Colon (tissue), 2 donors: ENCODE data around the gene PPM1D.

Experiments
- FAIRE-seq: peaks from 2 replicates; lab custom pipeline; 2012; peaks lifted over from hg19 to GRCh38; lab: Jason Lieb, UNC
- donor health status: control.
- donor health status: control.

PPM1D gene

DNA sequence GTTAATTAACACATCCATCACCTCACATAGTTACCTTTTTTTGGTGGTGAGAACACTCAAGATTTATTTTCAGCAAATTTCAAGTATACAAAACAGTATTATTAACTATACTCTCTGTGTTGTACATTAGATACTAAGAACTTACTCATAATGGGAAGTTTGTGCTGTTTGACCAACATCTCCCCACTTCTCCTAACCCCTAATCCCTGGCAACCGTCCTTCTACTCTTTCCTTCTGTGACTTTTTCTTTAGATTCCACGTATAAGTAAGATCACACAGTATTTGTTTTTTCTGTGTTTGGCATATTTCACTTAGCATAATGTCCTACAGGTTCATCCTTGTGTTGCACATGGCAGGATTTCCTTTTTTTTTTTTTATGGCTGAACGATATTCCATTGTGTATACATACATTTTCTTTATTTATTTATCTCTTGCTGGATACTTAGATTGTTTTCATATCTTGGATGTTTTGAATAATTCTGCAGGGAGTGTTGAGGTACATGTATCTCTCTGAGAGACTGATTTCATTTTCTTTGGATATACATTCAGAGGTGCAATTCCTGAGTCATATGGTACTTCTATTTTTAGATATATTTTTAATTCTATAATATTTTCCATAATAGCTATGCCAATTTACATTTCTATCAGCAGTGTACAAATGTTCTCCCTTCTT is 19.0 kb downstream of the PPM1D start:
- FAIRE-seq, result no peak

DNA sequence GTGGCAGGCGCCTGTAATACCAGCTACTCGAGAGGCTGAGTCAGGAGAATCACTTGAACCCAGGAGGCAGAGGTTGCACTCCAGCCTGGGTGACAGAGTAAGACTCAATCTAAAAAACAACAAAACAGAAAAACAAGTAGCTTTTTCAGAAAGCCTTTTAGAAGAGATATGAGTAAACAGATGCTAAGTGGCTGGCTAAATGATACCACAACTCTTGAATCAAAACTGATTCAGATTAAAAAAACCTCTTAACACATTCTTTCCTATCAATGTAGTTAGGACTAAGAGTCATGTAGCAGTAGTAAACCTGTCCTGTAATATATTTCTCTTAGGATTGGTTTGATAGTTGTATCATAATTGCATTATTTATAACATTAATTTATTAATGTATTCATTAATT is 23.0 kb downstream of the PPM1D start:
- no peak for FAIRE-seq

DNA sequence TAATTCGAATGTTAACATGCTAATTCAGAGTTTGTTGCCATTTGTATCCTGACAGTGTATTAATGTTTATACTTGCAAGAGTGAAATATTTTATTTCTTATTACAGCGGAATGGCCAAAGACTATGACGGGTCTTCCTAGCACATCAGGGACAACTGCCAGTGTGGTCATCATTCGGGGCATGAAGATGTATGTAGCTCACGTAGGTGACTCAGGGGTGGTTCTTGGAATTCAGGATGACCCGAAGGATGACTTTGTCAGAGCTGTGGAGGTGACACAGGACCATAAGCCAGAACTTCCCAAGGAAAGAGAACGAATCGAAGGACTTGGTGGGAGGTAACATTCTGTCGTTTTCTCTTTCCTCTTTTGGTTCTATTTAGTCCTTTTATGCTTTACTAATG is 23.4 kb downstream of the PPM1D start:
- no peak for FAIRE-seq

DNA sequence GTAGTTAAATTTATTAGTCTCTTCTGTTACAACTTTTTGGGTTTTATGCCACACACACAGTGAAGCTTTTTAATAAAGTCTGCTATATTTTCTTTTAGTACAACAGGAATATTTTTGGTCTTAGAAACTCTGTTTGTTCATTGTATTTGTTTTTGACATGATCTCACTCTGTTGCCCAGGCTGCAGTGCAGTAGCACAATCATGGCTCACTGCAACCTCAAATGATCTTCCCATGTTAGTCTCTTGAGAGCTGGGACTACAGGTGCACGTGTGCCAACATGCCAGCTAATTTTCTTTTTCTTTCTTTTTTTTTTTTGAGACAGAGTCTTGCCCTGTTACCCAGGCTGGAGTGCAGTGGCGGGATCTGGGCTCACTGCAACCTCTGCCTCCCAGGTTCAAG is 27.1 kb downstream of the PPM1D start:
- no peak for FAIRE-seq

DNA sequence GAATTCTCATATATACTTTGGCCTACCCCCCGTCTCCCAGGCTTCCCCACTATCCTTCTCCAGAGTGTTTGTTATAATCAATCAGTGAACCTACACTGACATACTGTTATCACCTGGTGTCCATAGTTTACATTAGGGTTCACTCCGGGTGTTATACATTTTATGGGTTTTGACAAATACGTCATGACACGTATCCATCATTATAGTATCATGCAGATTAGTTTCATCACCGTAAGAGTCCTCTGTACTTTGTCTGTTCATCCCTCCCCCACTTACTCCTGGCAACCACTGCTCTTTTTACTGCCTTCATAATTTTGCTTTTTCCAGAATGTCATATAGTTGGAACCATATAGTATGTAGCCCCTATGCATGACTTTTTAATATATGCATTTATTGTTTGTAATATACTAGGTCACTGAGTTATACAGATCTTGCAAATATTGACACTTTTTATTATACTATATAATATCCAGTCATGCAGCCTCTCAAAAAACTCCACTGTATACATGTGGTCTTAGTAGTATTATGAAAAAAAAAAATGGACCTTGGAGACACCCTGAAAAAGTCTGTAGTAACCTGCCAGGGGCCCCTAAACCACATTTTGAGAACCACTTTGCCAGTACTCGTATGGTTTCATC is 28.4 kb downstream of the PPM1D start:
- no peak for FAIRE-seq

DNA sequence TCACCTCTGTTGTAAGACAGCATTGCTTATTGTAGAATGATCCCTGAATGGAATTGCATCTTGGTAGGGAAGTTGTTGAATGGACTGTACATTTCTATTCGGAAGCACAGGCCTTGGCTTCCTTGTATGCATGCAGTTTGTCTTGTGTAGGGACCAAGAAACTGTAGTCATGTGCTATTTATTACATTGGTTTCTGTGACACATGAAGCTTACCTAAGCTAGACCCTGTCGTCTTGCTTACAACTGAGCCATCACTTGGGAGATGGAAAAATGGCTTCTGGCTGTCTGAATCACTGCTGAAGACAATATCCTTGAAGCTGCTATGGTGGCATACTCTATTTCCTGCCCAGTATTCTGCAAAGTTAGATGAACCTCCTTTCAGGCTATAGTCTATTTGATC is 29.1 kb downstream of the PPM1D start:
- no peak for FAIRE-seq

DNA sequence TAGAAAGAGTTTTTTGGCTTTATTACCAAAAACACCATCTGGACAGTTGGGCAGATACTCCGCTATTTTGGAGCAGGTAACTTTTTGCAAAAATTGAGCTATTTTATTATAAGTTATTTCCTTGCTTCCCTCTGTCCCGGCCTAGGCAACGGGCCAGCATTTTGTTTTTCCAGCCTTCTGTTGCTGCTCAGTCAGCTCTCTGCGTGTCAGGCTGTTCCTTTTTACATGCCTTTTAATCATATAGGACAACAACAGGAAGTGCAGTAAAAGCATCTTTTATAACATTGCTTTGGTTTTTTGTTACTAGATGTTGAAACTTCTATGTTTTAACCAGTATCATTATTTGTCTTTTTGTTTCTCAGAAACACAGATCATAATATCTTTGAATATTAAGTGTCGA is 30.4 kb downstream of the PPM1D start:
- FAIRE-seq, result no peak

DNA sequence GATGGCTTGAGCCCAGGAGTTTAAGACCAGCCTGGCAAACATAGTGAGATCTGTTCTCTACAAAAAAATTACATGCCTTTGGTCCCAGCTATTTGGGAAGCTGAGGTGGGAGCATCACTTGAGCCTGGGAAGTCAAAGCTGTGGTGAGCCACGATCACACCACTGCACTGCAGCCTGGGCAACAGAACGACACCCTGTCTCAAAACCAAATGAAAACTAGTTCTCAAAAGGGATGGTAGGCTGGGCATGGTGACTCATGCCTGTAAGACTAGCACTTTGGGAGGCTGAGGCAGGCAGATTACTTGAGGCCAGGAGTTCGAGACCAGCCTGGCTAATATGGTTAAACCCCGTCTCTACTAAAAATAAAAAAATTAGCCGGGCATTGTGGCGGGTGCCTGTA is 31.1 kb downstream of the PPM1D start:
- FAIRE-seq, result no peak

DNA sequence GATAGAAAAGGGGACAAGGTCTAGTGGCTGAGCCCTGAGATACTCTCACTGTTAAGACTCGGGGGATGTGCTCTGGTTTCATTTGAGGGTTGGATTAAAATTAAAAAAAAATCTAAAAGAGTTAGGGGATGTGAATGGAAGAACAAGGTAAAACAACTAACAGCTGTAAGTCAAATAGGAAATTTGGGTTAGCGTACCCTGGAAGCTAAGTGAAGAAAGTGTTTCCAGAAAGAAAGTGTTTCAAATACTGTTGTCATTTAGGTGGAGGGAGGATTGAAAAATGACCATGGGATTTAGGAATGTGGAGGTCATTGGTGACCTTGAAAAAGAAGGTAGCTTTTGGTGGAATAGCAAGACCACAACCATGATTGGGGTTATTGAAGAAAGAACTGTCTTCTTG is 37.7 kb downstream of the PPM1D start:
- FAIRE-seq, result no peak

DNA sequence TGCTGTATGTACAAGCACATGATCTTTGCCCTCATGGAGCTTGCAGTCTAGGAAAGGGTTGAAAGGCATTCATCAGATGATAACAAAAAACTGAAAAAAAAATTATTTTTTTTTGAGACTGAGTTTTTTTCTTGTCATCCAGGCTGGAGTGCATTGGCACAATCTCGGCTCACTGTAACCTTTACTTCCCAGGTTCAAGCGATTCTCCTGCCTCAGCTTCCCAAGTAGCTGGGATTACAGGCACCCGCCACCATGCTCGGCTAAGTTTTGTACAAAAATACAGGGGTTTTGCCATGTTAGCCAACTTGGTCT is 39.0 kb downstream of the PPM1D start:
- FAIRE-seq, result no peak

DNA sequence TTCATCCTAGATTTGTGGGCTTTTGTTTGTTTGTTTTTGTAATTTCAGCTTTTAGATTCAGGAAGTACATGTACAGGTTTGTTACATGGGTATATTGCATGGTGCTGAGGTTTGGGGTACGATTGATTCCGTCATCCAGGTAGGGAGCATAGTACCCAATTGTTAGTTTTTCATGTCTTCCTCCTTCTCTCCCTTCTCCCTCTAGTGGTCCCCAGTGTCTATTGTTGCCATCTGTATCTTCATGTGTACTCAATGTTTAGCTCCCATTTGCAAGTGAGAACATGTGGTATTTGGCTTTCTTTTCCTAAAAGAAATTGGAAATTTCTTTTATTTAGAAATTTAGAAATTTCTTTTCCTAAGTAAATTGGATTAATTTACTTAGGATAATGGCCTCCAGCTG is 40.5 kb downstream of the PPM1D start:
- FAIRE-seq, result no peak

DNA sequence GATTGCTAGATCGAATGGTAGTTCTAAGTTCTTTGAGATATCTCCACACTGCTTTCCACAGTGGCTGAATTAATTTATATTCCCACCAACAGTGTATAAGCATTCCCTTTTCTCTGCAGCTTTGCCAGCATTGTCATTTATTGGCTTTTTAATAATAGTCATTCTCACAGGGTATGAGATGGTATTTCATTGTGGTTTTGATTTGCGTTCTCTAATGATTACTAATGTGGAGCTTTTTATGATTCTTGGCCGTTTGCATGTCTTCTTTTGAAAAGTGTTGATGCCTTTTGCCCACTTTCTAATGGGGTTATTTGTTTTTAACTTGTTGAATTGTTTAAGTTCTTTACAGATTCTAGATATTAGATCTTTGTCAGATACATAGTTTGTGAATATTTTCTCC is 41.1 kb downstream of the PPM1D start:
- FAIRE-seq, result no peak

DNA sequence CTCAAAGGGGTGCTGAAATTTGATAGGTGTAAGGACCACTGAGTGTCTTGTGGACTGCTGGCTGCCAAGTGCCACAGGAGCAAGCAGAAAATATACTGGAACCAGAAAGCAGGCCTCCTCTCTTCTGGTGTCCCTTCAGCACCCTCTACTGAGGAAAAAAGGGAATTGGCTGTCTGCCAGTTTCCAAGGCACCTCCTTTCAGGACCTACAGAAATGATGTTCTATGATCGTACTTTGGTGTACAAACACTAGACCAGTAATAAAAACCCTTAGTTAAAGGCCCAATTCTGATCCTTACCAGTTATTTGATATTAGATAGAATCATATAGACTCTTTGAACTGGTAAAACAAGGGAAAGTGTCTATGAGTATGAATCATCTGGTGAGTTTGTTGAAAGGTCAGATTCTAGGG is 41.8 kb downstream of the PPM1D start:
- no peak for FAIRE-seq

DNA sequence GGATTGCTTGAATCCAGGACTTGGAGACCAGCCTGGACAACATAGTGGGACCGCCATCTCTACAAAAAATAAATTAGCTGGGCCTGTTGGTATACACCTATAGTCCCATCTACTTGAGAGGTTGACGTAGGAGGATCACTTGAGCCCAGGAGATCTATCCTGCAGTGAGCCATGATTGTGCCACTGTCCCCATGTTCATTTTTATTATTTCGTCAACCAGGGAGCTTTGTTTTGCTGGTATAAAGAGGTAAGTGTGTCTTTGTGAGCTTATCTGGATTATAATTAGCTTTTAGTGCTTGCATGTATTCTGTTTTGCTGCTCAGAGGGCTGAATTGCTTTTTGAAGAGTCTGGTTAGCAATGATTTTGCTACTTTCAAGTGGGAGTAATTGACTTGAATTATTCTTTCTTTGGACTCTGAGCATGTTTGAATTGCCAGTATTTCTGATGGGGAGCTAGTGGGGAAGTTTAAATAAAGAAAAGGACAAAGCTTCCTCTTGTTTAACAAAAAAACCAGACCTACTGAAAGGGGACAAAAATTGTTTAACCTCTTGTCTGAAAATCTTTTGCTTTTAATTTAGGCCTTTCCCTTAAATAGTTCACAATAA is 46.0 kb downstream of the PPM1D start:
- FAIRE-seq, result no peak

DNA sequence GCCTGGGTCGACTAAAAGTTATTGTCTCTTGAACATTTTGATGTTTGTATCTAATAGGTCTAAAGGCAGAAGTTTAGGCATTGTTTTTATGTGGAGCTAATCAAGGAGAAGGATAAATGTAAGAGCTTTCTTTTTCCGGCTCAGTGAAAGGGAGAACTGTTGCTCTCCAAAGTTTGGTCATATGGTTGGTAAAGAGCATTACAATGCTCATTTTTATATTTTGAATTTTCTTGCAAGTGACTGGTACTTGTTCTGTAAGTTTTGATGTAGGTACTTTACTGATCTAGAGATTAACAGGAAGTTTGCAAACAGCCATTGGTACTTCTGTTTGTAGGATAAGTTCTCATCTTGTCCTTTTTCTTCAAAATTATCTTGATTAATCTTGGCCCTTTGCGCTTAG is 46.7 kb downstream of the PPM1D start:
- no peak for FAIRE-seq

DNA sequence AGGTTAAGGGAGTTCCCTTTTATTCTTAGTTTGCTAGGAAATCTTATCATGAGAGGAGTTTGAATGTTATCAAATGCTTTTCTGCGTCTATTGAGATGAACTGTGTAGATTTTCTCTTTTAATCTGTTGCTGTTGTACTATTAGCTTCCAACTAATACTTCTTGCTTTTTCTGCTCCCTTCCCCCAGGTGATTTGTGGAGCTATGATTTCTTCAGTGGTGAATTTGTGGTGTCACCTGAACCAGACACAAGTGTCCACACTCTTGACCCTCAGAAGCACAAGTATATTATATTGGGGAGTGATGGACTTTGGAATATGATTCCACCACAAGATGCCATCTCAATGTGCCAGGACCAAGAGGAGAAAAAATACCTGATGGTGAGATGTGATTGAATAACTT is 47.7 kb downstream of the PPM1D start:
- no peak for FAIRE-seq

DNA sequence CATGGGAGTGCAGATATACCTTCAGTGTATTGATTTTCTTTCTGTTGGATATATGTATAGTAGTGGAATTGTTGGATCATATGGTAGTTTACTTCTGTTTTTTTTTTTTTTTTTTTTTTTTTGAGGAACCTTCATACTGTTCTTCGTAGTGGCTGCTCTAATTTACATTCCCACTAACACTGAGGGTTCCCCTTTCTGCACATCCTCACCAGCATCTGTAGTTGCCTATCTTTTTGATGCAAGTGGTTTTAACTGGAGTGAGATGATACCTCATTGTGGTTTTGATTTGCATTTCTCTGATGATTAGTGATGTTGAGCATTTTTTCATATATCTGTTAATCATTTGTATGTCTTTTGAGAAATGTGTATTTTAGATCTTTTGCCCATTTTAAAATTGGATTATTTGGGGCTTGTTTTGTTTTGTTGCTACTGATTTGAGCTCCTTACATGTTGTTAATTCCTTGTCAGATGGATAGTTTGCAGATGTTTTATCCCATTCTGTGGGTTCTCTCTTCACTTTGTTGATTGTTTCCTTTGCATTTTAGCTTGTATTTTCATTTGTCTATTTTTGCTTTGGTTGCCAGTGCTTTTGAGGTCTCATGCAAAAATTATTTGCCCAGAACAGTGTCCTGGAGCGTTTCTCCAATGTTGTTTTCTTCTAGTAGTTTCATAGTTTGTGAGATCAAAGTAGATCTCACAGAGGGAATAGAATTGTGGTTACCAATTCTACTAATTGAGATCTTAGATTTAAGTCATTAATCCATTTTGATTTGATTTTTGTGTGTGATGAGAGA is 52.7 kb downstream of the PPM1D start:
- FAIRE-seq, result no peak

DNA sequence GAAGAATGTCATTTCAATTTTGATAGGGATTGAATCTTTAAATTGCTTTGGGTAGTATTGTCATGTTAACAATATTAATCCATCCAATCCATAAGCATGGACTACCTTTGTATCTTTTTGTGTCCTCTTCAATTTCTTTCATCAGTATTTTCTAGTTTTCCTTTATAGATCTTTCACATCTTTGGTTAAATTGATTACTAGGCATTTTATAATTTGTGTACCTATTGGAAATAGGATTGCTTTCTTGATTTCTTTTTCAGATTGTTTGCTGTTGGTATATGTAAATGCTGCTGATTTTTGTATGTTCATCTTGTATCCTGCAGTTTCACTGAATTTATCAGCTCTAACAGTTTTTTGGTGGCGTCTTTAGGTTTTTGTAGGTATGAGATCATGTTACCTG is 53.6 kb downstream of the PPM1D start:
- FAIRE-seq, result no peak

DNA sequence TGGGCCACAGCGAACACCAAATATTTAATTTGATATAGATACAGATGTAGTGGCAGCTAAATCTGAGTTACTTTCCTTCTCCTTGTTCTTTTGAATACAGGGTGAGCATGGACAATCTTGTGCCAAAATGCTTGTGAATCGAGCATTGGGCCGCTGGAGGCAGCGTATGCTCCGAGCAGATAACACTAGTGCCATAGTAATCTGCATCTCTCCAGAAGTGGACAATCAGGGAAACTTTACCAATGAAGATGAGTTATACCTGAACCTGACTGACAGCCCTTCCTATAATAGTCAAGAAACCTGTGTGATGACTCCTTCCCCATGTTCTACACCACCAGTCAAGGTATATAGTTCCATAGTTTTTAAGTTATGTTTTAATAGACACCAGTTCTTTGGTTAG is 56.5 kb downstream of the PPM1D start:
- FAIRE-seq, result no peak

DNA sequence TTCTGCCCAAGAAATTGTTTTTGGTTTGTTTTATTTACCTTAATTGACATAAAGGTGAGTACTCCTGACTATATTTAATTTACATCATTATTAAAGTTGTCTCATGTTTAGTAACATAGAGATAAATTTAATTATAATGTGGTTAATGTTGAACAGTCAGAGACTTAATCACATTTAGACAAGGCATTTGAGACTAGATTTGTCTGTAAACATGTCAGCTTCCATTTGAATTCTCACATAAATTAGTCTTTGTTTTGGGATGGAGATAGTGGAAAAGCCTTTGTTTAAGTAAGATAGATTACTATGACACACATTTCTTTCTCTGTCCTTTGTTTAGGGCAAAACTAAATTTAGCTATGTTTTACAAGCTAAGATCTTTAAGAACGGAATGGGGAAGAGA is 59.2 kb downstream of the PPM1D start:
- FAIRE-seq, result no peak

DNA sequence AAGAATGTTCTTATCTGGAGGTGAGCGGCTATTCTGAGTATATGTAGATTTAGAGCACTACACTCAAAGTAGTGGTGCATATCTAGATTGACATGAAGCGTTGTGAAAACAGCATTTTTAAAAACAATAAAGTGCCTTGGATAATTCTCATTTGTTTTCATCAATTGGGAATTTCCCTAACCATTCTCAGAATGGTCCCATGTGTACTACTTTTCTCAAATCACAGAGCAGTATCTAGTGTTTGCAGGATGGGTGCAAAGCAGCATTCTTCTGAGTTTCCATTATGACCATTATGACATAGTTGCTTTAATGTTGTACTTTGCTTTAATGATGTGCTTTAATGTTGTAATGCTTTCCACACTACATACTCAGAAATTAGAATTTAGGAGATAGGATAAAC is 61.5 kb downstream of the PPM1D start:
- no peak for FAIRE-seq

DNA sequence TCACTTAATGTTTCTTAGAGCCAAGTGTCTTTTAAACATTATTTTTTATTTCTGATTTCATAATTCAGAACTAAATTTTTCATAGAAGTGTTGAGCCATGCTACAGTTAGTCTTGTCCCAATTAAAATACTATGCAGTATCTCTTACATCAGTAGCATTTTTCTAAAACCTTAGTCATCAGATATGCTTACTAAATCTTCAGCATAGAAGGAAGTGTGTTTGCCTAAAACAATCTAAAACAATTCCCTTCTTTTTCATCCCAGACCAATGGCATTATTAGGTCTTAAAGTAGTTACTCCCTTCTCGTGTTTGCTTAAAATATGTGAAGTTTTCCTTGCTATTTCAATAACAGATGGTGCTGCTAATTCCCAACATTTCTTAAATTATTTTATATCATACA is 64.0 kb downstream of the PPM1D start:
- no peak for FAIRE-seq

DNA sequence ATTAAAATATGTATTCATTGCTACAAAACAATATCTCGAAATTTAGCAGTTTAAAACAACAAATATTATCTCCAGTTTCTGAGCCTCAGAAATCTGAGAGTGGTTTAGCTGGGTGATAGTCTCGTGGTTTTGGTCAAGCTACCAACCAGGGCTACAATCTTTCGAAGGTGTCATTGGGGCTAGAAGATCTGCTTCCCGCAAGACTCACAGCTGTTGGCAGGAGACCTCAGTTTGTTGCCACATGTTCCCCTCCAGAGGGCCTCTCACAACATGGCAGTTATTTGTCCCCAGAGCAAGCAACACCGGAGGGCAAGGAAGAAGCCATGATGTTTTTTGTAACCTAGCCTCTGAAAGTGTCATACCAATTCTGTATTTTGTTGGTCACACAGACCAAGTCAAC is 65.6 kb downstream of the PPM1D start:
- FAIRE-seq, result no peak
